Astrocyte (in vitro differentiated cells and primary cell): Measurements from ENCODE around the gene SPOCK2. TPM values are rescaled to one million over a fixed set of nuclear protein-coding genes. Genes with fewer than 3 reads are reported as not detected.

Source experiments
- DNase-seq: peaks from one replicate; pipeline ENCODE4 v3.0.0-alpha.2; 2010; ENCODE audit warnings: low read depth
- FAIRE-seq: peaks from 2 replicates; lab custom pipeline; 2011; peaks lifted over from hg19 to GRCh38; lab: Jason Lieb, UNC
- H2AFZ ChIP-seq: 2 replicates; pipeline ENCODE4 v1.6.0; 2012; ENCODE audit warnings: low read depth, low read length, inconsistent platforms
- H3K27ac ChIP-seq: 2 replicates; pipeline ENCODE4 v1.5.1; 2011; ENCODE audit warnings: low read depth, low read length, inconsistent platforms
- H3K27me3 ChIP-seq: 2 replicates; pipeline ENCODE4 v1.6.0; 2011; ENCODE audit warnings: low read length, inconsistent platforms; ENCODE audit not compliant: insufficient read depth
- H3K36me3 ChIP-seq: 2 replicates; pipeline ENCODE4 v1.5.1; 2011; ENCODE audit warnings: low read length, inconsistent platforms; ENCODE audit not compliant: insufficient read depth
- H3K4me1 ChIP-seq: 2 replicates; pipeline ENCODE4 v1.5.1; 2011; ENCODE audit warnings: low read length, inconsistent platforms; ENCODE audit not compliant: insufficient read depth
- H3K4me2 ChIP-seq: 2 replicates; pipeline ENCODE4 v1.6.0; 2012; ENCODE audit warnings: low read length, inconsistent platforms
- H3K4me3 ChIP-seq: 2 replicates; pipeline ENCODE4 v1.5.1; 2011; ENCODE audit warnings: low read depth, mild to moderate bottlenecking, low read length, inconsistent platforms; ENCODE audit not compliant: insufficient read depth
- H3K79me2 ChIP-seq: 2 replicates; pipeline ENCODE4 v1.6.0; 2012; ENCODE audit warnings: mild to moderate bottlenecking, low read length, inconsistent platforms; ENCODE audit not compliant: insufficient read depth
- H3K9ac ChIP-seq: 2 replicates; pipeline ENCODE4 v1.6.0; 2012; ENCODE audit warnings: mild to moderate bottlenecking, low read length, inconsistent platforms
- H3K9me3 ChIP-seq: 2 replicates; pipeline ENCODE4 v1.5.1; 2012; ENCODE audit warnings: low read depth, mild to moderate bottlenecking, low read length, inconsistent platforms; ENCODE audit not compliant: insufficient read depth
- H4K20me1 ChIP-seq: 2 replicates; pipeline ENCODE4 v1.6.0; 2012; ENCODE audit warnings: low read length, inconsistent platforms; ENCODE audit not compliant: insufficient read depth
- H3K27ac Mint-ChIP-seq: one replicate; pipeline ENCODE4 v1.8.0; 2021; ENCODE audit warnings: mild to moderate bottlenecking, mixed read lengths; ENCODE audit not compliant: unreplicated experiment
- H3K27me3 Mint-ChIP-seq: one replicate; pipeline ENCODE4 v1.8.0; 2021; ENCODE audit warnings: low read depth, mixed read lengths; ENCODE audit not compliant: unreplicated experiment
- H3K36me3 Mint-ChIP-seq: one replicate; pipeline ENCODE4 v1.8.0; 2021; ENCODE audit warnings: low read depth, mixed read lengths; ENCODE audit not compliant: unreplicated experiment
- H3K4me1 Mint-ChIP-seq: one replicate; pipeline ENCODE4 v1.8.0; 2021; ENCODE audit warnings: low read depth, mixed read lengths; ENCODE audit not compliant: unreplicated experiment
- H3K4me3 Mint-ChIP-seq: one replicate; pipeline ENCODE4 v1.8.0; 2021; ENCODE audit warnings: mild to moderate bottlenecking, moderate library complexity, mixed read lengths; ENCODE audit not compliant: unreplicated experiment
- H3K9me3 Mint-ChIP-seq: one replicate; pipeline ENCODE4 v1.8.0; 2021; ENCODE audit warnings: mild to moderate bottlenecking, mixed read lengths; ENCODE audit not compliant: unreplicated experiment
- CTCF ChIP-seq: IDR thresholded peaks from 2 replicates; pipeline ENCODE4 v1.5.1; 2011; ENCODE audit warnings: low read depth, mild to moderate bottlenecking, inconsistent platforms, low read length, moderate library complexity; ENCODE audit not compliant: insufficient read depth
- EZH2 ChIP-seq: IDR thresholded peaks from 2 replicates; pipeline ENCODE4 v1.6.1; 2012; ENCODE audit warnings: mild to moderate bottlenecking, low read length, inconsistent platforms; ENCODE audit not compliant: insufficient read depth
- total RNA-seq: library from RNA; stranded (reverse); gene quantifications from 2 replicates; pipeline ENCODE4 v1.2.1, GENCODE V29; 2021

SPOCK2 gene
- total RNA-seq, 1 donor from 2014 or later: 0.89 TPM

- Mint-ChIP-seq H3K9me3 (peaks cover 1% of the 10 kb centered on the region), H3K36me3 (peaks cover 23% of the 10 kb centered on the region), H3K4me1 (peaks cover 19% of the 10 kb centered on the region), H3K27ac (no peak overlapping the region), H3K27me3 (no peaks in the 10 kb centered on the region), H3K4me3 (no peak overlapping the region)
- FAIRE-seq (no peak), DNase-seq (no peak)
- peaks cover 9% of the 10 kb centered on the region for H3K4me1 ChIP-seq
- no peaks in the 10 kb centered on the region for H3K9me3 ChIP-seq
- no peak overlapping the region for H3K27ac ChIP-seq
- peaks cover 8% of the 10 kb centered on the region for H4K20me1 ChIP-seq
- no peak overlapping the region for H3K9ac ChIP-seq
- H2AFZ ChIP-seq: no peak overlapping the region
- no peak for TF ChIP-seq EZH2
- no peak for TF ChIP-seq CTCF
- no peak overlapping the region for H3K4me2 ChIP-seq
- H3K4me3 ChIP-seq: no peak overlapping the region
- H3K36me3 ChIP-seq: no peaks in the 10 kb centered on the region
- H3K27me3 ChIP-seq: no peaks in the 10 kb centered on the region
- H3K79me2 ChIP-seq: no peaks in the 10 kb centered on the region
Observed at GRCh38 chr10:72134785-72135767, 46.7 kb upstream of the SPOCK2 start.

- Mint-ChIP-seq H3K4me3 (no peak overlapping the region), H3K4me1 (peaks cover 15% of the 10 kb centered on the region), H3K36me3 (peaks cover 26% of the 10 kb centered on the region), H3K27ac (no peak overlapping the region), H3K9me3 (peaks cover 1% of the 10 kb centered on the region), H3K27me3 (no peaks in the 10 kb centered on the region)
- peak; percentile 78 for DNase-seq
- Histone ChIP-seq H3K9me3 (no peaks in the 10 kb centered on the region), H3K27me3 (no peaks in the 10 kb centered on the region), H2AFZ (no peak overlapping the region), H3K4me1 (peaks cover 9% of the 10 kb centered on the region), H3K36me3 (no peaks in the 10 kb centered on the region), H3K4me2 (peak overlapping the region; percentile 2), H4K20me1 (peaks cover 8% of the 10 kb centered on the region), H3K79me2 (no peaks in the 10 kb centered on the region), H3K4me3 (no peak overlapping the region), H3K9ac (no peak overlapping the region), H3K27ac (no peak overlapping the region)
- no peak for TF ChIP-seq EZH2
- no peak for TF ChIP-seq CTCF
- peak; percentile 63 for FAIRE-seq
Observed at GRCh38 chr10:72133517-72133916, 45.2 kb upstream of the SPOCK2 start.

GRCh38 chr10:72132854-72133253 is 44.5 kb upstream of the SPOCK2 start:
- FAIRE-seq: no peak
- H4K20me1 ChIP-seq: peaks cover 8% of the 10 kb centered on the region
- TF ChIP-seq CTCF (no peak), EZH2 (no peak)
- no peaks in the 10 kb centered on the region for H3K9me3 ChIP-seq
- Mint-ChIP-seq H3K27me3 (no peaks in the 10 kb centered on the region), H3K4me3 (no peak overlapping the region), H3K36me3 (peaks cover 26% of the 10 kb centered on the region), H3K27ac (no peak overlapping the region), H3K9me3 (peaks cover 1% of the 10 kb centered on the region), H3K4me1 (peaks cover 15% of the 10 kb centered on the region)
- no peaks in the 10 kb centered on the region for H3K36me3 ChIP-seq
- no peak overlapping the region for H2AFZ ChIP-seq
- DNase-seq: no peak
- peaks cover 9% of the 10 kb centered on the region for H3K4me1 ChIP-seq
- no peak overlapping the region for H3K4me3 ChIP-seq
- H3K27ac ChIP-seq: no peak overlapping the region
- H3K27me3 ChIP-seq: no peaks in the 10 kb centered on the region
- H3K4me2 ChIP-seq: no peak overlapping the region
- no peak overlapping the region for H3K9ac ChIP-seq
- no peaks in the 10 kb centered on the region for H3K79me2 ChIP-seq
